ENCODE data around the gene ELOVL3. TPM values are rescaled to one million over a fixed set of nuclear protein-coding genes. Genes with fewer than 3 reads are reported as not detected.

The ELOVL3 gene
- polyA plus RNA-seq, 4 donors: 2.2 to 3.3 (median 2.3) TPM

DNA sequence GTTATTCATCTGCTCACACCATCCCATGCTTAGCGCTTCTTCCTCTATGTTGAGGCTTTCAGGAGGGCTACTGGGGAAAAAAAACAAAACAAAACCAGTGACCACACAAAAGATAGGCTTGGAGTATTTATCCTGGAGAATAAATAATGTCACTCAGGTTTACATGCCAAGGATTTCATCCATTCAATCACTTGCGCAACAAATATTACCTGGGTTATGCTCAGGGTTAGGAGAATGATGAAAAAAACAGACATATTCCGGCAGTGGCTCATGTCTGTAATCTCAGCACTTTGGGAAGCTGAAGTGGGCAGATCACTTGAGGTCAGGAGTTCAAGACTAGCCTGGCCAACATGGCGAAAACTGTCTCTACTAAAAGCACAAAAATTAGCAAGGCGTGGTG, 3.3 kb upstream of the ELOVL3 start:
- no peak for DNase-seq (ENCODE audit: low read depth in 4 of 4, low spot score in 3 of 4)

DNA sequence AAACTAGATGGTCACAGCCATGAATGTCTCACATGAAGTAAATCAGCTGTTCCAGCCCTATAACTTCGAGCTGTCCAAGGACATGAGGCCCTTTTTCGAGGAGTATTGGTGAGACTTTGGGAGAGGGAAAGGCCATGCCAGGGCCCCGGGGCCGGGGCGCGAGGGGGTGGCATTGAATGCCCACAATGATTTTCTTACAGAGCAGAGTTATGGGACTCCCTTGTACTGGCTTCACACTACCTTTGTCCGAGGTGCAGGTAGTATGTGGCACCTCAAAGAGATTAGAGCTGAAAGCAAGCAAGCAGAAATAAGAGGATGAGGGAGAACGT, 407 bp downstream of the ELOVL3 start:
- no peak for DNase-seq (ENCODE audit: low read depth in 4 of 4, low spot score in 3 of 4)

GRCh38 chr10:102227050-102227449, 951 bp downstream of the ELOVL3 start:
- DNase-seq (ENCODE audit: low read depth in 4 of 4, low spot score in 3 of 4): no peak

DNA sequence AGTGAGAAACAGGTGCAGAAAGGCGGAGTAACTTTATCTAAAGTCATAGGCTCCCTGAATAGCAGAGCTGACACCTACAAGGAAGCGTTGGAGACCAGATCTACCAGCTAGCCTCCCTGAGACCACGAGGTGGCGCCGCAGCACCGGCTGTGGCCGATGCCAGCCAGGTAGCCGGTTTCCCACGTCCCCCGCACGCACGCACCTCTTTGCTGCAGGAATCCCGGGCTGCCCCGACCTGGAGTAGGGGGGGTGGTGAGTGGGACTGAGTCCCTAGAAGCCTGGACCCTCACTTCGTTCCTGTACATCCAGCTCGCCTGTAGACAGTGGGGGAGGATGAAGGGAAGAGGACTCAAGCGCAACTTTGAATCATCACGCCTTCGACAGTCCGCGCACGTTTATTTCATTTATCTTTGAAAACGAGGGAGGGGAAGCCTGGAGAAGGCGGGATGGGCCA, 3.7 kb downstream of the ELOVL3 start:
- DNase-seq (ENCODE audit: low read depth in 4 of 4, low spot score in 3 of 4): no peak

- no peak for DNase-seq (ENCODE audit: low read depth in 4 of 4, low spot score in 3 of 4)
Observed at GRCh38 chr10:102230264-102230860, 4.3 kb downstream of the ELOVL3 start.

DNA sequence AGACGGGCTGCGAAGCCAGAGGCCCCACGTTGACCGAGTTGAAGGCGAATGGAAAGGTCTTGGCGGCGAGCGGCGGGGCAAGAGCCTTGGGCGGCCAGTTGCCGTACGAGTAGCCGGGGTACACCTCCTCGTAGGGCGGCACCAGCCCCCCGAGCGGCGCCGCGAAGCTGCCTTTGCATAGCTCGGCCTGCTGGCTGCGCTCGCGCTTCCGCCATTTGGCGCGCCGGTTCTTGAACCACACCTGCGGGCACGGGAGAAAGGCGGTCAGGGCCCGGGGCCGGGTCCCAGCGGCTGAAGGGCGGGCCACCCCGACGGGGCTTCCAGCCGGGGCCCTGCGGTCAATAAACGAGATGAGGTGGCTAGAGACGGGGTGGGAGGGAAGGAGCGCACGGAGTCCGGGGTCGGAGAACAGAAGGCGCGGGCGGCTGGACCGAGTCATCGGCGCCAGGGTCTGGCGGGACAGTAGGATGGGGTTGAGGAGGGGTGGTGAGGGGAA, 4.8 kb downstream of the ELOVL3 start:
- DNase-seq (ENCODE audit: low read depth in 4 of 4, low spot score in 3 of 4): no peak

DNA sequence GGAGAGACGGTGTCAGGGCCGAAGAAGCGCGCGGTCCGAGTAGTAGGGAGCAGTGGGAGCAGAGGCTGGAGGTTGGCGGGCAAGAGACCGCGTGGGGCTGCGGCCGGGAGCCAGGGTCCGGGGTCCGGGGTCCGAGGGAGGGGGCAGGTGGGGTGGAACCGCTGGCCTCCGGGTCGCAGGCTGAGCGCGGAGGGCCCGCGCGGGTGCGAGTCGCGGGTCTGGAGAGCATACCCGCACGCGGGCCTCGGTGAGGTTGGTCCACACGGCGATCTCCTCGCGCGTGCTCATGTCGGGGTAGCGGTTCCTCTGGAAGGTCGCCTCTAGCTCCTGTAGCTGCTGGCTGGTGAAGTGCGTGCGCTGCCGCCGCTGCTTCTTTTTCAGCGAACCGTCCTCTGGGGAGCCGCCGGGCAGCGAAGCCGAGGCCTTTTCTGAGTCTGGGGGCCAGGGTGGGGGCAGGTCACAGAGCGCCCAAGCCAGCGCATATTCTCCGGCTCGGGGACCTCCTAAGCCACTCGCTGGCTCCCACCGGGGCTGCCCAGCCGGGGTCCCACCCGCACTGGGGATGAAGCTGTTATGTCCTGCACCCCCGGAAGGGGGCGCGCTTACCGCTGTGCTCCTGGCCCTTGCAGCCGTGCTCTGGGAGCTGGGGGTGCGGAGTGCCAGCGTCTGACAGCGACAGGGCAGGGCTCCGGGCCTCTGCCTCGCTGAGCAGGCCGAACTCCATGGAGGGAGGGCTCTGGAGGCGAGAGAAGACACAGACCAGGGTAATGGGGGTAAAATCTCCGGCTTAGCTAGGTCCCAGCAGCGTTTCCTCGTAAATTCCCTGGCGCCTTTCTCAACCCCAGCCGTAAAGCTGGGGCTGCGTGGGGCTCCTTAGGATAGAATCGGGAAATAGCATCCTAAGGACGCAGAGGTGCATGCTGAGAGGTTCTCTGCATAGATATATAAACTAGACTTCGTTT, 5.5 kb downstream of the ELOVL3 start:
- no peak for DNase-seq (ENCODE audit: low read depth in 4 of 4, low spot score in 3 of 4)

DNA sequence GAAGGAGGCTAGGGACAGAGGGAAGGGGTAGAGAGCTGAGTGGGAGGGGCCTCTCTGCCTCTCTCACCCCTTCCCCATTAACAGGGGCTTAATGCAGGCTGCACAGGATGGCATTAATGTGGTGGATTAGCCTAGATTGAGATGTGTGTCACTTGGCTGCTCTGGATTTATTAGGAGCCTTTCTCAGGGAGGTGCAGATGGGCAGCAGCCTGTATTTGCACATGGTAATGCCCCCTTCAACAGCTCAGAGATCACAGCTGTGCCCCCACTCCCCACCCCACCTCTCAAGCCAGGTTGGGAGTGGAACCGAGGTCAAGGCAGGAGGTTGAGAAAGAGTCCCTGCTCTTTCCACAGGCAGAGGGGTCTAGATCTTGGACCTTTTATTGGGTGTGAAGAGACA, 7.9 kb downstream of the ELOVL3 start:
- DNase-seq (ENCODE audit: low read depth in 4 of 4, low spot score in 3 of 4): no peak

- DNase-seq (ENCODE audit: low read depth in 4 of 4, low spot score in 3 of 4): no peak
Observed at GRCh38 chr10:102234888-102235597, 8.9 kb downstream of the ELOVL3 start.

DNA sequence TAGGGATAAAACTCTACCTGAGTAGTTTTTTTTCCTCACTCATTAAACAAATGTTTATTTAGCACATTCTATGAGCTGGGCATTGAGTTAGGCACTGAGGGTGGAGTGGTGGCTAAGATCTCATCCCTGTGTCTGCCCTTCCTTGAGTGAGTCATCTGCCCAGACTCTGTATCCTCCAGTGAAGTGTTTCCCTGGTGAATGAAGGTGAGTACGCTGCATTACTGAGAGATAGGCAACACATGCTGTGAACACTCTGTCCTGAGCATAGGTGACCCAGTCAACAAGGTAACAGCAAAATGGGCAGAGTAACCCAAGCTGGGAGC, 9.5 kb downstream of the ELOVL3 start:
- DNase-seq (ENCODE audit: low read depth in 4 of 4, low spot score in 3 of 4): no peak

DNA sequence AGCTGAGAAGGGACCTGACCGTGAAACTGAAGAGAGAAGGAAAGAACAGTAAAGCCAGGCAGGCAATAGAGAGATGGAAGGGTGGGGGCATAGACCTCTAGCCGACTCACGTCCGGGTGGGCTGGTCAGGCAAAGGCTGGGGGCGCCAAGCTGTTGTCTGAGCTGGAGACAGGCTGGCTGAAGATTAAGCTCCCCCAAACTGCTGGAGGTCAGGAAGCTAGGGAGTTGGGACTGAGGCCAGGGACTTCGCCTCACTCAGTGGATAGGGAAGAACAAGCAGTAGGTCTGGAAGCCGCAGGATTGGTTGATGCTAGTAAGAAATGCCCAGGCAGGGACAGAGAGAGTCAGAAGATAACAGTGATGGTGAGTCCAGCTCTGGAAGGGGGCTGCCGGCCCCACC, 9.9 kb downstream of the ELOVL3 start:
- DNase-seq (ENCODE audit: low read depth in 4 of 4, low spot score in 3 of 4): no peak

DNA sequence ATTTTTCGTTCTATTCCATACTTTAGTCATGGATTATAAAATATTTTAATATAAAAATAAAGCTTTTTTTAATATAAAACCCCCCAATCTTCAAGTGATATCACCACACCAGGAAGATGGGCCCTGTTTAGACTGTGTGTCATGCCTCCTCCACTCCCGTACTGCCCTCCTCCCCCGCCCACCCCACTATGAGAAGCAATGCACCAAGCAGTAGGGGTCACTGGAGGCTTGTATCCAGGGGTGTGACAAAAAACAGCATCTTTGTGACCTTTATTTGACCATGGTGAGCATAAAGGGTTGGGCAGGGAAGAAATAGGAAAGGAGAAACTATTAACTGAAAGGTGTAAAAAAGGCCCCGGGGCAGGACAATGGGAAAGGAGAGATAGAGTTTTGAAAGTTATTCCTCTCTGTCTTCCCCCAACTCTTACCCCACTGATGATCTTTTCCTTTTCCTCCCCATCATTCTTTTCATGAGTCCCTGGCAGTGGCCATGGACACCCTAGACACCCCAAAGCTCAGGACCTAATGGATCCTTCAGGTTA, 11.7 kb downstream of the ELOVL3 start:
- DNase-seq (ENCODE audit: low read depth in 4 of 4, low spot score in 3 of 4): no peak

DNA sequence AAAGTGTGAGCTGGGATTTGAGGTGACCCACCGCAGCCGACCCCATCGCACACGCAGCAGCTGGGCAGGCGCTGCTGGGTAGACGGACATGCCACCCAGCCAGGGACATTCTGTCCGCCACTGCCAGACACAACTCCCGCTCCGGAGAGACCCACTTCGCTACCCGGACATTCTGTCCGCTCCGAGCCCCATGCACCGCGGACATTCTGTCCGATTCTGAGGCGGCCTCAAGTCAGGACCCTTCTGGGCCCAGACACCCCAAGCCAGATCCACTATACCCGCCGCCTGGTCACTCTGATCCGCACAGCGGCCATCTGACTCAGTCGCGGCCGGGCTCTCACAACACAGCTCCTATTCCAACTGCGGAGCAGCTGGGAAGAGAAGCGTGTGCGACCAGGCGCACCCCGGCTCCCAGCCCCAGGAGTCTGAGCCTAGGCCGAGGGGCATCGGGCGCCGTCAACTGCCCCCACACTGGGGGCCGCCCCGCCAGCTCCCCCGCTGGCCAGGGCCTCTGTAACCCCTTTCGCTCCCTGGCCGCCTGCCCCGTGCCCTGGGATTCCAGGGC, 14.4 kb downstream of the ELOVL3 start:
- DNase-seq (ENCODE audit: low read depth in 4 of 4, low spot score in 3 of 4): no peak

DNA sequence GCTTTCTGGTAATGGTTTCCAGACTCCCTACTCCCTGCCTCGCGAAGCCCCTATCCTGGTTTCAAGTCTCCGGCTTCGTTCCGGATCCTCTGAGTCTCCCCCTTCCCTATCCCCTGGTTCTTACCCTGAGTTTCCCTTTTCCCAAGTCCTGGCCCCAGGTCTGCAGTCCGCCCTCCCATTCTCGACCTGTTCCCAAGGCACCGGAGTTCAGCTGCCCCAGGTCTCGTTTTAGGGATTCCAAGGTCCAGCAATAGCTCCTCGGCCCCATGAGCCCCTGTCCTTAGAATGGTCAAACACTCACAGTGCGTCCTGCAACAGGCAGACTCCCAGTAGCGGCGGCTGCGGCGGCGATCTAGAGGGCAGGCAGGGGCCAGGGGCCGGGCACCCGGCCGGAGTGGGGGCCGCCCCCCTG, 14.9 kb downstream of the ELOVL3 start:
- no peak for DNase-seq (ENCODE audit: low read depth in 4 of 4, low spot score in 3 of 4)

- peak; percentile 83 to 89 (median 86) for DNase-seq (ENCODE audit: low read depth in 4 of 4, low spot score in 3 of 4)
Observed at GRCh38 chr10:102241444-102242117, 15.5 kb downstream of the ELOVL3 start, which contains the start of gene PITX3. Gene PITX3 (minus strand): TSS chr10:102241512. CDS start chr10:102232080, 9,432 bp downstream.

DNA sequence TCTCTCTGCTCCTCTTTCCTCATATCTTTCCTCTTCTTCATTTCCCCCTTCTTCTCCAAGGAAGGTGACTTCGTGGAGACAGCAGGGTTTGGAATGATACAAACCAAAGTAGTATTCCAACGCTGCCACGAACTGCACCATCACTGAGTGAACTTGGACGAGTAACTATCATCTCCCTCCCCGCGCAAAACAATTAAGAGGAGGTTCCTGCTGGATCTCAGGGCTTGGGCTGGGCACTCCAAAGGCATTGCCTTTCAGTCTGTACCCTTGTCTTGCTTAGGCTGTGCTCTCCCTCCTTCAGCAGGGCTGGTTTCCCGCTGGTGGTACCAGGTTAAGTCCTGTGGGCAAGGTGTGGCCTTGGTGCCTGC, 16.0 kb downstream of the ELOVL3 start:
- no peak for DNase-seq (ENCODE audit: low read depth in 4 of 4, low spot score in 3 of 4)

- no peak for DNase-seq (ENCODE audit: low read depth in 4 of 4, low spot score in 3 of 4)
Observed at GRCh38 chr10:102243309-102243708, 17.2 kb downstream of the ELOVL3 start.

DNA sequence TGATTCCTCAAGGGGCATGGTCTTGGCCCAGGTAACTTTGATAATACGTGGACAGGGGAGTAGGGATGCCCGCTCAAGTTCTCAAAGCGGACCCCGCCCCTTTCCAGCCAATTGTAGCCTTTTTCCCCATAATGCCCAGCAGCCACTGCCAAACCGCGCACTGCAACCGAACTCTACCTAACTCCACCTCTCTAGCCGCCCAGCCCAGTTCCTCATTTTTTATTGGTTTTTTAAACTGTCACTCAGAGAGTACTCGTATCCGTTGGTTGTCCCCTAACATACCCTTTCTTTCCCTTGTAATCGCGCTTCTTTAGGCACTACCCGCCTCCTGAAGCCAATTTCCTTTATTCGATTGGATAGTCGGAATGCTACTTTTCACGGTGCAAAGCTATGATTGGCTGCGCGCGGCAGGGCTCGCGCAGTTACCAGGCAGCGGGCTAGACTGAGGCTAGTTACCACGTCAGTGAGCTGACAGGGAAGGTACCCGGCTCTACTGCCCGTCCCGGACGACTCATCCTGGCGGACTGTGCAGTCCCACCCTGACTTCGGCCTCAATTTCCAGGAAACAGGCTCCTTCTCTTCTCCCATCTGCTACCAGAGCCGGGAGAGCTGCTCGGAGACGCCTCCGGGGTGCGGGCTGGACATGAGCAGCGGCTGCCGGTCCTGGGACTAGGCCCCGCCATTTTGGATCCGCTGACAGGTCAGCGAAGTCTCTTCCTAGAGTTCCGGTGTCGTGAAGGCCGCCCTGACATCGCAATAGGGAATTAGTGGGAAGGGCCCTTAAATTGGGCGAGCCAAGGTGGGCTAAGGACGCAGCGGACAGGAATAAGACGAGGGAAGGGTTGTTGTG, 19.2 kb downstream of the ELOVL3 start, which contains the start of gene GBF1:
TSS of gene GBF1 (plus strand) at position 451 of the 850 bp plus-strand sequence. CDS start 13,407 bp downstream, outside the sequence.
- peak; percentile 98 to 100 (median 98) for DNase-seq (ENCODE audit: low read depth in 4 of 4, low spot score in 3 of 4)

DNA sequence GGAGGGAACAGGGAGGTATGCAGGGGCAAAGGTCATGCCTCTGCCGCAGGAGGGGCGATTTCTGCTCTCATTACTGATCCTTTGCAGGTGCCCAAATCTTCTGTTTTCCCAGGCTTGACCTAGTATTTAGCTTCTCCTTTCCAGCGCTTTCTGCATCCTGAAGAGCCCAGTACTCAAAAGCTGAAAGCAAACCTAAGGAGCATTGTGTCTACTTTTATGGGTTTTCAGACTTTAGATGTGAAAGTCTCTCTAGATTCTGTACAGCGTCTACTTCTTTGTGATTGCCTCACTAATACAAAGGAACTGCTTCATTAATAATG, 19.8 kb downstream of the ELOVL3 start:
- no peak for DNase-seq (ENCODE audit: low read depth in 4 of 4, low spot score in 3 of 4)
